ENCODE results near the gene RAB21. TPM values are rescaled to one million over a fixed set of nuclear protein-coding genes. Genes with fewer than 3 reads are reported as not detected.
"Not testable (repeated sequence)": the region's sequence is repeated elsewhere in the genome, so short reads cannot be mapped to it uniquely, and the experiment has no call there.

RAB21 gene
- total RNA-seq, 1 donor from 2014 or later: 91.7 TPM

DNA sequence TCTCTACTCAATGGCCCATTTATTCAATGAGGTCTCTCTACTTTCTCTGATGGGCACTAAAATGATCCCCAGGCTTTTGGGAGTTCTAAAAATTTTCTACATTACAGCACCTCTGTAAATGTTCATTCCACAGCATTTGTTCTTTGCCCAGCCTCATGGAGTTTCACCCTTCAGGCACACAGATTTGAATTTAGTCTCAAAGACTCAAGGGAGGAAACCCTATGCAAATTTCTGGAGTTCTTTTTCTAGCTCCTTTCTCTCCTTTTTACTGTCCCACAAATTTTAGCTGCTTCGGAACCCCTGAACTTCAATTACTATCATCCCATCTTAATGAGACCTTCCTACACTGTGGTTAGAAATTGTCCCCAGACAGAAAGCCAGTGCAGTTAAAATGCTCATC, 17.5 kb upstream of the RAB21 start:
- Mint-ChIP-seq H3K9me3 (no peaks in the 10 kb centered on the region), H3K27ac (no peak overlapping the region), H3K4me3 (no peak overlapping the region), H3K36me3 (ENCODE audit: low read depth) (no peaks in the 10 kb centered on the region), H3K27me3 (peaks cover 10% of the 10 kb centered on the region), H3K4me1 (no peaks in the 10 kb centered on the region)
- no peak for DNase-seq
- intact Hi-C loops (cut with micrococcal nuclease): no loop called here

DNA sequence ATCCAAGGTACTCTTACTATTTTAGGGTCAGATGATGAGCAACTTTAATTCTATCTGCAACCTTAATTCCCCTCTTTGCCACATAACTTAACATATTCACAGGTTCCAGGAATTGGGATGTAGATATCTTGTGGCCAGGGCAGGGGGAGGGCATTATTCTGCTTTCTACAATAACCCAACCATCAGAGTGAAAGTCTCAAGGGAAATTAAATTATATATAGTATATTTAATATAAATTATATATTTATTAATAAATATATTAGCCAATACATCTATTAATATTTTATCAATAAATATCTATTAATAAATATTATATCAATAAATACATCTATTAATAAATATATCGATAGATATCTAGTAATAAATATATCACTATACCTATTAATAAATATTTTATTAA, 11.7 kb upstream of the RAB21 start:
- Mint-ChIP-seq H3K27ac (no peak overlapping the region), H3K27me3 (peaks cover 5% of the 10 kb centered on the region), H3K4me1 (no peaks in the 10 kb centered on the region), H3K4me3 (no peak overlapping the region), H3K9me3 (no peaks in the 10 kb centered on the region), H3K36me3 (ENCODE audit: low read depth) (no peaks in the 10 kb centered on the region)
- intact Hi-C loops (cut with micrococcal nuclease): no loop called here
- no peak for DNase-seq

DNA sequence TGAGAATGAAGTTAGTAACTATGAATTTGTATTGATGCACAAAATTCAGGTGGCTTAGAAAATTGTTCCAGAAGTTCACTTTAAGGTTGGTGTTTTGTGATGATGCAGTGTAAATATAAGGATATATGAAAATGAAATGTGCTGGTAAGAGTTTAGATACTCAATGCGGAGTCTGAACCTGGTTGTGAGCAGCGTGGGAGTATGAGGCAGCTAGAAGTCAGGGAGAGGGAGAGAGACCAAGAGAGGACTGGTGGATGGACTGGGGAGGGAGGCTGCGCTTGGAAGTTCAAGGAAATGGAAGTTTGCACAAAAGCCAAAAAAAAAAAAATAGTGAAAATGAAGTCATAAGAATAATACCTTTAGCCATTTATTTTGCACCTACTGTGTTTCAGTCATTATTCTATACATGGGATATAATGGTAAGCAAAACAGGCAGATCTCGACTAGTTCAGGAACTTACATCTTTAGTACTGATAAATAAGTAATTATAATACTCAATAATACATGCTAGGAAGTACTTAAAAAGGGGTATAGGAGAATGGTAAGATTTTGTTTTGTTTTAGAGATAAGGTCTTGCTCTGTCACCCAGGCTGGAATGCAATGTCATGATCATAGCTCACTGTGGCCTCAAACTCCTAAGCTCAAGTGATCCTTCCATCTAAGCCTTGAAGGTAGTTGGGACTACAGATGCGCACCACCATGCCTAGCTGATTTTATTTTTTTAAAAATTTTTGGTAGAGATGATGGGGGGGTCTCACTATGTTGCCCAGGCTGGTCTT, 10.0 kb upstream of the RAB21 start:
- peaks cover 17% of the 10 kb centered on the region for H3K27me3 Mint-ChIP-seq
- no peak overlapping the region for H3K4me3 Mint-ChIP-seq
- no peak overlapping the region for H3K27ac Mint-ChIP-seq
- H3K4me1 Mint-ChIP-seq: no peaks in the 10 kb centered on the region
- no peaks in the 10 kb centered on the region for H3K9me3 Mint-ChIP-seq
- intact Hi-C loops (cut with micrococcal nuclease): no loop called here
- DNase-seq: no peak
- no peaks in the 10 kb centered on the region for H3K36me3 Mint-ChIP-seq (ENCODE audit: low read depth)

DNA sequence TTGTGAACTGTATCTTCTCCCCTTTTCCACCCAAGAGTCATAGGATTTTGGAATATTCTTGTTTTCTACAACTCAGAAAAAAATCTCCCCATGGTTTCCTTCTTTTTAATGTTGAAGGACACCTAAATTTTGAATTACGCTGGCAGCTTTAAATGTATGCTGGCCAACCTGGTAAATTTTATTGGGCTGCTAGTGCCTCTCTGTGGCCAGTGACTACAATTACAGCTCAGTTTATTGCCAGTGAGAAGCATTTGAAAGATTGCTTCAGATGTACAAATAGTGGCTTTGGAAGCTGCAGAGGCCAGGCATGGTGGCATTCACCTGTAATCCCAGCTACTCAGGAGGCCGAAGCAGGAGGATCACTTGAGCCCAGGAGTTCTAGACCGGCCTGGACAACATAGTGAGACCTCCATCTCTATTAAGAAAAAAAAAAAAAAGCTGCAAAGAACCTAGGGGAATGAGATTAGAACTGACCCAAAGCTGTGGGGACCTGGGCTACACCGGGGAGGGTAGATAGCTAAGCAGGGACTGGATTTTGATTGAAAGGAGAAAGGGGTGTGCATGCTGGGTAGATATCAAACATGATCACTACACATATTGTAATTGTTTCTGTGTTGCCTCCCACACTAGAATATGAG, 7.6 kb upstream of the RAB21 start:
- Mint-ChIP-seq H3K36me3 (ENCODE audit: low read depth) (no peaks in the 10 kb centered on the region), H3K4me1 (no peaks in the 10 kb centered on the region), H3K9me3 (no peaks in the 10 kb centered on the region), H3K27ac (no peak overlapping the region), H3K4me3 (no peak overlapping the region), H3K27me3 (peaks cover 36% of the 10 kb centered on the region)
- intact Hi-C loops (cut with micrococcal nuclease): loop anchor here (1.0 to 2.0 kb wide), 4 partner anchors 84 to 1014 kb away; partner anchors contain the start of gene ZFC3H1
- DNase-seq: peak; percentile 84

DNA sequence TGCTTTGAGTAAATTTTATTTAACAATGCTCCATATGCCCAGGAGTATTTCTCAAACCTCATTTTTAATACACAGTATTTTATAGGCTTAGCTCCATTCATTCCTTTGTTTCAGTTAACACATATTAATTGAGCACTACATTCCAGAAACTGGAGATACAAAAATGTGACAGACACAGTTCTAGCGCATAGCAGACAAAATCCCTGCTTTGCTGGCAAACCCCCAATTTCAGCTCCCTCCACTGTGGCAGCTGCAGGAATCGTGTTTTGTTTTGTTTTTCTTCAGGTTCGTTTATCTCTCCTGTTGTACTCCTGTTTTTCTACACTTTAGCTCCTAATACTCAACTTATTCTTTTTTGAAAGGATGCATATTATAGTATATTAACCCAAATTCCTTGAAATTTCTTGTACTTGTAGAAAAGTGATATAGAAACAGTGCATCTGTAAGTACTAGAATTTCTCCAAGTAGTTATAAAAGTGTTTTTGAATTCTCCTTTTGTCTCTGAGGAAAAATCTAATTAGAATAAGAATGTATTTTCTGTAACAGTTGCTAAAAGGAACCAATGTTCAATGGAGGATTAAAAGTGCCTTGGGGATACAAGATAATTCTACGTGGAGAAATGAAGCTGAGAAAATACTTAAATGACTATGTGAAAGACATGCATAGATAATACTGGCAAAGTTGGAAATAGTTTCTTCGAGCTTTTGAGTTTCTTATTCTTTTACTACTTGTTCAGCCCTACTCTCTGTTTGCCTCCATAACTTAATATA, 6.4 kb upstream of the RAB21 start:
- Mint-ChIP-seq H3K27ac (no peak overlapping the region), H3K27me3 (peaks cover 39% of the 10 kb centered on the region), H3K4me1 (no peaks in the 10 kb centered on the region), H3K4me3 (no peak overlapping the region), H3K36me3 (ENCODE audit: low read depth) (no peaks in the 10 kb centered on the region), H3K9me3 (no peaks in the 10 kb centered on the region)
- DNase-seq: no peak
- intact Hi-C loops (cut with micrococcal nuclease): no loop called here

DNA sequence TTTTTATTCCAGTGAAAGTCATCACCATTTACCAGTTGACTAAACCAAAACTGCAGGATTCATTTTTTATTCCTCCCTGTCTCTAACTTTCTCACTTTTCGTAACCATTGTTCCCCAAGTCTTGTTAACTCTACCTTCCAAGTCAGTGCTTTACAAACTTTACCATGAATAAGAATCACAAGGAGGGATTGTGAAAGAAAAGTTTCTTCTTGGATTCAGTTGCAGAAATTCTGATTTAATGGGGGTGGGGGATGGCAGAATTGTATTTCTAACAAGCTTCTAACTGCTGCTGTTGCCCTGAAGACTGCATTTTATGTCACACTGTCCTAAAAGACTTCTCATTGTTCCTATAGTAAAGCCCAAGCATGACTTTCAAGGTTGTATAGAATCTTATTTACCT, 5.0 kb upstream of the RAB21 start:
- no peaks in the 10 kb centered on the region for H3K36me3 Mint-ChIP-seq (ENCODE audit: low read depth)
- DNase-seq: no peak
- intact Hi-C loops (cut with micrococcal nuclease): no loop called here
- peaks cover 39% of the 10 kb centered on the region for H3K27me3 Mint-ChIP-seq
- no peak overlapping the region for H3K27ac Mint-ChIP-seq
- no peaks in the 10 kb centered on the region for H3K9me3 Mint-ChIP-seq
- H3K4me3 Mint-ChIP-seq: no peak overlapping the region
- peaks cover 9% of the 10 kb centered on the region for H3K4me1 Mint-ChIP-seq

DNA sequence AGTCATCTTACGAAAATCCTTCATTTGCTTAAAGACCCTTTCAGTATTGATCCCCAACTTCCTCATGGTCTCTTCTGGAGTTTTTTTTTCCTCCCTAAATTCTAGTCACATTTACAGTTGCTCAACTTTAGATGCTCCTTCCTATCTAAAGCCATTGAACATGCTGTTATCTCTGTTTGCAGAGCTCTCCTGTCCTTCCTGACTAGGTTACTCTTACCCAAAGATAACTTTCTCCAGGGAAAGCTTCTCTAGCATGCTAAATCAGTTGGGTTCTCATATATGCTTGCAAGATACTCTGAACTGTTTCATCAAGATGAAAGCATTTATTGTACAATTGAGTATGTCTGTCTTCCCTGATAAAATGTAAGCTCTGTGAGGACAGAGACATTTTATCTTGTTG, 1.8 kb upstream of the RAB21 start:
- Mint-ChIP-seq H3K4me3 (no peak overlapping the region), H3K27me3 (peaks cover 39% of the 10 kb centered on the region), H3K36me3 (ENCODE audit: low read depth) (peaks cover 19% of the 10 kb centered on the region), H3K4me1 (peaks cover 21% of the 10 kb centered on the region), H3K9me3 (no peaks in the 10 kb centered on the region), H3K27ac (no peak overlapping the region)
- intact Hi-C loops (cut with micrococcal nuclease): no loop called here
- DNase-seq: no peak

DNA sequence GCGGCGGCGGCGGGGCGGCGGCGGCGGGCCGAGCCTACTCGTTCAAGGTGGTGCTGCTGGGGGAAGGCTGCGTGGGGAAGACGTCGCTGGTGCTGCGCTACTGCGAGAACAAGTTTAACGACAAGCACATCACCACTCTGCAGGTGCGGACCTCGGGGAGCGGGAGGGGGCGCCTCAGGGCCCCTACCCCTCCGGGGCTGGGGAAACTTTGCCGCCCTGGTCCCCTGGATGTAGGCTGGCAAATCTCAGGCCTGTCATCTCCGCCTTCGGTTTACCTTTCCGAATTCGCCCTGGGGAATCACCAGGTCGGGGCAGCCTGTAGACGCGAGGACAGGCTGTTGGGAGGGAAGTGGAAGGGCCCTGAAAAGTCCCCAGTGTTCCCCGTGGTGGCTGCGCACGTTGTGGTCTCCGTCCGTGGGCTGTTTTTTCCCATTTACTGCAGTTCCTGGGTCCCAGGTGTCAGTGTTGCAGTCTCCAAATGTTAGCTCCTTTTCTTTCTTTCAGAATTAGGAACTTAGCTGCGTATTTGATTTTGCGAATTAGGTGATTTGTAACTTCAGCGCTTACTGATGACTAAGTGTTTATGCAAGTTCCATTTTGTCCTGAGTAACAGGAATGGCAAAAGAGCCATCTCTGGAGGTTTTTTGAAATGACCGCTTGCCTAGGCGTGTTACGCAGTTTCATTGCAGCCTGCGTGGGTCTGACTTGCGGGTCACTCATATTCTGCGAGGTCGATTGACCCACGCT, 656 bp downstream of the RAB21 start:
- Mint-ChIP-seq H3K4me3 (peak overlapping the region; percentile 93), H3K9me3 (peaks cover 5% of the 10 kb centered on the region), H3K27me3 (peaks cover 19% of the 10 kb centered on the region), H3K4me1 (peaks cover 23% of the 10 kb centered on the region), H3K36me3 (ENCODE audit: low read depth) (peaks cover 44% of the 10 kb centered on the region), H3K27ac (peak overlapping the region; percentile 97)
- intact Hi-C loops (cut with micrococcal nuclease): loop anchor here (1.0 kb wide), 2 partner anchors 84 to 91 kb away; partner anchors contain the start of genes TBC1D15 and THAP2
- peak; percentile 86 for DNase-seq

DNA sequence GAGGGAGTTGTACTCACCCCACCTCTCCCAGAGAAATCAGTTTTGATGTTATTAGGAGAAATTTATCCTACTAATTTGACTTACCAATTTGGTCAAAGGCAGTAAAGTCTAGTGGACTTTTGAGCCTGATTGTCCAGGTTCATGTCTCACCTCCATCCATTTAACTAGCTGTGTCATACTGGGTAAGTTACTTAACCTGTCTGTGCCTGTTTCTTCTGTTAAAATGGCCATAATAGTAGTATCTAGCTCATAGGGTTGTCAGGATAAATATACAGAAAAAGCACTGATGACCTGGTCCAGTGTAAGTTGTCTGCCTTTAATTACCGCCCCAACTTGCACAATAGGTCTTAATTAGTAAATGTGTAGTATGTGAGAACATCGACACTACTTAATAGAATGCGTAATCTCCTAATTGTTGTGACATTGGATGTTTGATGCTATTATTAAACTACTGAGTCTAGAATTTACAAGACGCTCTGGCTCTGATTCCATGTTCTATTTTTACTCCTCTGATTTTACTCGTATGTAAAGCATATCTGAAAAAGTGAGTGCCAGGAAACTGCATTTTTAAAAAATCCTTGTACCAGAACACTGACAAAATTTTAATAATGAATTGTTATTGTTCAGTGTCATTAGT, 1.5 kb downstream of the RAB21 start:
- Mint-ChIP-seq H3K36me3 (ENCODE audit: low read depth) (peaks cover 52% of the 10 kb centered on the region), H3K4me1 (peaks cover 25% of the 10 kb centered on the region), H3K27me3 (peaks cover 12% of the 10 kb centered on the region), H3K27ac (peak overlapping the region; percentile 97), H3K4me3 (peak overlapping the region; percentile 93), H3K9me3 (peaks cover 5% of the 10 kb centered on the region)
- intact Hi-C loops (cut with micrococcal nuclease): no loop called here
- no peak for DNase-seq

DNA sequence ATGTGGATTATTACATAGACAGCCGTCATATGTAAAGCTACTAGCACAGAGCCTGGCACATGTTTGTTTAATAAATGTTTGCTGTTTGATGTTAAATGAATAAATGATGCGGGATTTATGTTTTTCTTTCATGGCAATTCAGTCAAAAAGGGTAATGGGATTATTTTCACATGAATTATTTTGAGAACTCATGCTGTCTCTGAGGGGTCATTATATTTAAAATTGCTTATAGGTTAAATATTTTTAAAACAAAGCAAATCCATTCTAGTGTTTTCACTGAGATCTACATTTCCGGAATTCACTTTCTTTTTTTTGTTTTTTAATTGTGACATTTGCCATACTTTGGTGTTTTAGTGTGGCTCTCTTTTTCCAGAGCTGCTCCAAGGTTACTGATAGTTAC, 5.3 kb downstream of the RAB21 start:
- Mint-ChIP-seq H3K36me3 (ENCODE audit: low read depth) (peaks cover 74% of the 10 kb centered on the region), H3K27ac (no peak overlapping the region), H3K27me3 (no peaks in the 10 kb centered on the region), H3K9me3 (peaks cover 14% of the 10 kb centered on the region), H3K4me1 (peaks cover 25% of the 10 kb centered on the region), H3K4me3 (no peak overlapping the region)
- no peak for DNase-seq
- intact Hi-C loops (cut with micrococcal nuclease): no loop called here

DNA sequence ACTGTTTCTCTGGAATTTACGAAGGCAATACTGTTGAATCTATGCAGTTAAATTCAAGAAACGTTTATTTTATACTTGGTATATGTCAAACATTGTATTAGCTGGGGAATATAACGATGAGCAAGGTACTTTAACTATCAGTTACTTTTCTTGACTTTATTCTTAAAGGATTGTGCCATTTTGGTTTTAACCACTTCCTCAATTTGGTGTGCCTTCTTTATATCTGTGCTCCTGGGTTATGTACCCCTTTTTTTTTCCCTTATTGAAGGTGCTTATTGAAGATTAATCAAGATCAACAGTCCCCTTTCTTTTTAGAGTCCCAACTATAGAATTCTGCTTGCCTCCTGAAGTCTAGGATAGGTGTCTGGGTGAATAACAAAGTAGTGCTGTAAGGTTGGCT, 5.8 kb downstream of the RAB21 start:
- Mint-ChIP-seq H3K4me3 (no peak overlapping the region), H3K4me1 (peaks cover 31% of the 10 kb centered on the region), H3K9me3 (peaks cover 19% of the 10 kb centered on the region), H3K36me3 (ENCODE audit: low read depth) (peaks cover 79% of the 10 kb centered on the region), H3K27me3 (no peaks in the 10 kb centered on the region), H3K27ac (no peak overlapping the region)
- no peak for DNase-seq
- intact Hi-C loops (cut with micrococcal nuclease): no loop called here

DNA sequence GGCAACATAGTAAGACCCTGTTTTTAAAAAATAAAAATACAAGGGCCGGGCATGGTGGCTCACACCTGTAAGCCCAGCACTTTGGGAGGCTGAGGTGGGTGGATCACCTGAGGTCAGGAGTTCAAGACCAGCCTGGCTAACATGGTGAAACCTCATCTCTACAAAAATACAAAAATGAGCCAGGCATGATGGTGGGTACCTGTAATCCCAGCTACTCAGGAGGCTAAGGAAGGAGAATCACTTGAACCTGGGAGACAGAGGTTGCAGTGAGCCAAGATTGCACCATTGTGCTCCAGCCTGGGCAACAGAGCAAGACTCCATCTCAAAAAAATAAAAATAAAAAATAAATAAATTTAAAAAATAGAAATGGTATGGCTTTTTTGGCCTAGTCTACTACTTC, 6.7 kb downstream of the RAB21 start:
- Mint-ChIP-seq H3K9me3 (peaks cover 21% of the 10 kb centered on the region), H3K4me1 (peaks cover 30% of the 10 kb centered on the region)
- not testable (repeated sequence) for H3K4me3 Mint-ChIP-seq

DNA sequence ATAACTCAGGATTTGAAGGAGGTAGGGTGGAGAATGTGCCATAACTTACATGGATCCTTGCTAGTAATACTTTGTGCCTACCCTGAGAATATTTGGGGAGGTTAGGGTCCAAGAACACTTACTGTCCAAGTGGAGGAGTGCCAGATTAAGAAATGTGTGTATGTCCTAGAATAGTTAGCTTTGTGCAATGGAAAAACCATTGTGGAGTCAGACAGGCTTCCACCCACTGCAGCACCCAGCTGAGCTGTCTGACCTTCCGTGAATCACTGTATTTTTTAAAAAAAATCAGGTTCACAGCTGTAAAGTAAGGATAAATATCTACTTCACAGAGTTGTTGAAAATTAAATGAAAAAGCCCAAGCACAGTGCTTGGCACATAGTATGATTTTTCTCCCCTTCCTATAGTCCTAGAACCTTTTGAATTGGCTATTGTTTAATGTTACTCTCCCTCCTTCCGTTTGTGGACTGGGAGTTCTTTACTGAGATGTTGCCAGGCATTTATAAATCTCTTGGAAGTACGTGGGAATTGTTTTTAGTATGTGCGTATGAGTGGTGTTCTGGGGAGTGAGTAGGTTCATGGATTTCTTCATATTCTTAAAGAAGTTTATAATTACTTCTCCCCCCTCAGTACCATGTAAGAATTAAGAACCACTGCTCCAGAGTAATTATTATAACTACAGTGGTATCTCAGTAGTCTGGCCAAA, 9.2 kb downstream of the RAB21 start:
- no peak overlapping the region for H3K4me3 Mint-ChIP-seq
- no peak for DNase-seq
- peaks cover 65% of the 10 kb centered on the region for H3K36me3 Mint-ChIP-seq (ENCODE audit: low read depth)
- H3K9me3 Mint-ChIP-seq: peaks cover 16% of the 10 kb centered on the region
- H3K27me3 Mint-ChIP-seq: no peaks in the 10 kb centered on the region
- H3K27ac Mint-ChIP-seq: no peak overlapping the region
- intact Hi-C loops (cut with micrococcal nuclease): no loop called here
- H3K4me1 Mint-ChIP-seq: peaks cover 35% of the 10 kb centered on the region

More for the DNA sequence above, 6.7 kb downstream of the RAB21 start:
- H3K36me3 Mint-ChIP-seq (ENCODE audit: low read depth): peaks cover 77% of the 10 kb centered on the region
- H3K27ac Mint-ChIP-seq; H3K27me3 Mint-ChIP-seq; DNase-seq; intact Hi-C loops (cut with micrococcal nuclease): not testable (repeated sequence)

Data from activated CD4-positive, alpha-beta T cell treated with anti-CD3 and anti-CD28 coated beads, Interleukin-2, amount 10 ng/mL, durations not matched to agents 24 days and 14 days (primary cell).